ENCODE measurements around the gene FLT1.

DNA sequence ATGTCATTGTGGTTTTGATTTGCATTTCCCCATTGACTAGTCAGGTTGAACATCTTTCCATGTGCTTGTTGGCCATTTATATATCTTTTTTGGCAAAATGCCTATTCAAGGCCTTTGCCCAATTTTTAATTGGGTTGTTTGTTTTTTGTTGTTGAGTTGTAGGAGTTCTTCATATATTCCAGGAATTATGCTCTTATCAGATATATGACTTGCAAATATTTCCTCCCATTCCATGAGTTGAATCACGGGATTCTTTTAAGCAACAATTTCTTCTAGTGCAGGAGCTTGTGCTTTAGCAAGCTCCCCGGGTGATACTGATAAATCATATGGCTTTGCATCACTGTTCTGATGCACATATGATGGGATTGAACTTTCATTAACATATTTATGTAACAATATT, 47.0 kb upstream of the FLT1 start:
- TF ChIP-seq YY1 (IDR thresholded peaks at IDR 0.05; ENCODE audit: insufficient read depth, insufficient read length) (no peak), ZNF274 (IDR thresholded peaks at IDR 0.05; ENCODE audit: low read depth, low read length) (no peak)

Data from NT2/D1 (cell line).